Mucosa of gallbladder (tissue), 1 donor: ENCODE measurements around the gene ZC3H7A. TPM values are rescaled to one million over a fixed set of nuclear protein-coding genes. Genes with fewer than 3 reads are reported as not detected.
"Not testable (repeated sequence)": the region's sequence is repeated elsewhere in the genome, so short reads cannot be mapped to it uniquely, and the experiment has no call there.

Source experiments
- DNase-seq: peaks from one replicate; pipeline ENCODE4 v3.0.0-alpha.2; 2020; ENCODE audit warnings: low spot score
- total RNA-seq: library from RNA; stranded (reverse); gene quantifications from one replicate; pipeline ENCODE4 v1.2.1, GENCODE V29; 2021
- donor health status: DM: no; HTN: no; CAD: no.

Gene ZC3H7A
- total RNA-seq, 1 donor from 2014 or later = 47.1 TPM

GRCh38 chr16:11801481-11802021 is 4.5 kb upstream of the ZC3H7A start:
- no peak for DNase-seq

- no peak for DNase-seq
Measured at GRCh38 chr16:11800382-11800718, 3.3 kb upstream of the ZC3H7A start.

- no peak for DNase-seq
Measured at GRCh38 chr16:11799509-11800381, 2.7 kb upstream of the ZC3H7A start.

- DNase-seq = no peak
Measured at GRCh38 chr16:11799017-11799381, 1.9 kb upstream of the ZC3H7A start.

GRCh38 chr16:11797957-11798299 is 870 bp upstream of the ZC3H7A start:
- no peak for DNase-seq

- DNase-seq = peak; percentile 39
Measured at GRCh38 chr16:11796227-11797165, 562 bp downstream of the ZC3H7A start.

GRCh38 chr16:11795887-11796226 is 1.2 kb downstream of the ZC3H7A start:
- DNase-seq = no peak

- no peak for DNase-seq
Measured at GRCh38 chr16:11794996-11795886, 1.8 kb downstream of the ZC3H7A start.

- DNase-seq = no peak
Measured at GRCh38 chr16:11794447-11794846, 2.6 kb downstream of the ZC3H7A start.

- DNase-seq = no peak
Measured at GRCh38 chr16:11793840-11794239, 3.2 kb downstream of the ZC3H7A start.

- DNase-seq = no peak
Measured at GRCh38 chr16:11792410-11793241, 4.4 kb downstream of the ZC3H7A start.

- DNase-seq = no peak
Measured at GRCh38 chr16:11791144-11791828, 5.8 kb downstream of the ZC3H7A start.

GRCh38 chr16:11788914-11789313 is 8.1 kb downstream of the ZC3H7A start:
- no peak for DNase-seq

GRCh38 chr16:11784980-11785599 is 12.0 kb downstream of the ZC3H7A start:
- DNase-seq = not testable (repeated sequence)

- DNase-seq = not testable (repeated sequence)
Measured at GRCh38 chr16:11784381-11784780, 12.7 kb downstream of the ZC3H7A start.

- DNase-seq = no peak
Measured at GRCh38 chr16:11784038-11784369, 13.1 kb downstream of the ZC3H7A start.

GRCh38 chr16:11783319-11784037 is 13.6 kb downstream of the ZC3H7A start:
- no peak for DNase-seq

GRCh38 chr16:11781773-11782172 is 15.3 kb downstream of the ZC3H7A start:
- no peak for DNase-seq
